Stimulated activated naive CD4-positive, alpha-beta T cell (primary cell): ENCODE measurements around the gene SMAD7.

Source experiments
- DNase-seq, 6 experiments: peaks; one replicate each; lab custom pipeline; 2025; lab: John Stamatoyannopoulos, UW

SMAD7 gene

GRCh38 chr18:48950536-48951447 is at the start of gene SMAD7:
SMAD7 (minus strand) TSS chr18:48950965; CDS start chr18:48950424, 541 bp downstream.
- peak in 1 of 6 experiments; percentile 40 for DNase-seq

- DNase-seq, result no peak
These were observed 48.8 kb upstream of the SMAD7 start for GRCh38 chr18:48999569-48999968.

GRCh38 chr18:48997985-48998831 is 47.4 kb upstream of the SMAD7 start:
- no peak for DNase-seq

- no peak for DNase-seq
These were observed 46.9 kb upstream of the SMAD7 start for GRCh38 chr18:48997681-48997984.

- peak; percentile 11 to 79 (median 43) for DNase-seq
These were observed 46.2 kb upstream of the SMAD7 start for GRCh38 chr18:48996901-48997463.

GRCh38 chr18:48996041-48996440 is 45.3 kb upstream of the SMAD7 start:
- no peak for DNase-seq

- DNase-seq, result no peak
These were observed 44.4 kb upstream of the SMAD7 start for GRCh38 chr18:48994926-48995835.

GRCh38 chr18:48994044-48994651 is 43.4 kb upstream of the SMAD7 start:
- DNase-seq, result no peak

GRCh38 chr18:48993586-48993985 is 42.8 kb upstream of the SMAD7 start:
- DNase-seq, result no peak

- no peak for DNase-seq
These were observed 42.2 kb upstream of the SMAD7 start for GRCh38 chr18:48992791-48993555.

- DNase-seq, result no peak
These were observed 41.4 kb upstream of the SMAD7 start for GRCh38 chr18:48992133-48992532.

GRCh38 chr18:48991676-48992075 is 40.9 kb upstream of the SMAD7 start:
- no peak for DNase-seq

- DNase-seq, result no peak
These were observed 40.5 kb upstream of the SMAD7 start for GRCh38 chr18:48991319-48991660.

- no peak for DNase-seq
These were observed 39.9 kb upstream of the SMAD7 start for GRCh38 chr18:48990481-48991318.

- DNase-seq, result no peak
These were observed 38.8 kb upstream of the SMAD7 start for GRCh38 chr18:48989304-48990303.

GRCh38 chr18:48988508-48989303 is 37.9 kb upstream of the SMAD7 start:
- no peak for DNase-seq

- no peak for DNase-seq
These were observed 37.1 kb upstream of the SMAD7 start for GRCh38 chr18:48987821-48988220.
